ENCODE results near the gene TREML4. TPM values are rescaled to one million over a fixed set of nuclear protein-coding genes. Genes with fewer than 3 reads are reported as not detected.
"Not testable (repeated sequence)": the region's sequence is repeated elsewhere in the genome, so short reads cannot be mapped to it uniquely, and the experiment has no call there.

TREML4 gene
- total RNA-seq (2014; rRNA removed; shearing (Covaris generic)) = 0.46 and 0.58 TPM in 2 replicates

GRCh38 chr6:41228096-41228495 is at the start of gene TREML4:
Gene TREML4 (plus strand): TSS chr6:41228349. CDS start chr6:41228428, 79 bp downstream.
- DNase-seq (ENCODE audit: low spot score) = no peak

GRCh38 chr6:41179163-41179562 is 49.0 kb upstream of the TREML4 start:
- no peak for DNase-seq (ENCODE audit: low spot score)

- no peak for DNase-seq (ENCODE audit: low spot score)
These were observed 46.6 kb upstream of the TREML4 start for GRCh38 chr6:41181566-41181965.

GRCh38 chr6:41182069-41183034 is 45.8 kb upstream of the TREML4 start:
- DNase-seq (ENCODE audit: low spot score) = peak; percentile 65

- DNase-seq (ENCODE audit: low spot score) = no peak
These were observed 43.4 kb upstream of the TREML4 start for GRCh38 chr6:41184761-41185160.

- no peak for DNase-seq (ENCODE audit: low spot score)
These were observed 42.1 kb upstream of the TREML4 start for GRCh38 chr6:41186031-41186562.

- no peak for DNase-seq (ENCODE audit: low spot score)
These were observed 39.9 kb upstream of the TREML4 start for GRCh38 chr6:41187924-41188886.

- DNase-seq (ENCODE audit: low spot score) = not testable (repeated sequence)
These were observed 39.1 kb upstream of the TREML4 start for GRCh38 chr6:41189046-41189445.

- DNase-seq (ENCODE audit: low spot score) = no peak
These were observed 38.2 kb upstream of the TREML4 start for GRCh38 chr6:41189967-41190366.

GRCh38 chr6:41190791-41191190 is 37.4 kb upstream of the TREML4 start:
- DNase-seq (ENCODE audit: low spot score) = no peak

GRCh38 chr6:41191569-41191968 is 36.6 kb upstream of the TREML4 start:
- DNase-seq (ENCODE audit: low spot score) = no peak

GRCh38 chr6:41193171-41193734 is 34.9 kb upstream of the TREML4 start:
- no peak for DNase-seq (ENCODE audit: low spot score)

GRCh38 chr6:41193884-41194283 is 34.3 kb upstream of the TREML4 start:
- no peak for DNase-seq (ENCODE audit: low spot score)

GRCh38 chr6:41194386-41194785 is 33.8 kb upstream of the TREML4 start:
- no peak for DNase-seq (ENCODE audit: low spot score)

GRCh38 chr6:41197234-41197633 is 30.9 kb upstream of the TREML4 start:
- no peak for DNase-seq (ENCODE audit: low spot score)

- DNase-seq (ENCODE audit: low spot score) = no peak
These were observed 28.4 kb upstream of the TREML4 start for GRCh38 chr6:41199552-41200246.

GRCh38 chr6:41200296-41200900 is 27.8 kb upstream of the TREML4 start:
- DNase-seq (ENCODE audit: low spot score) = peak; percentile 87

GRCh38 chr6:41200901-41201763 is 27.0 kb upstream of the TREML4 start, which contains the start of gene TREML2:
Gene TREML2 (minus strand): TSS chr6:41201149. CDS start chr6:41201008, 141 bp downstream.
- DNase-seq (ENCODE audit: low spot score) = no peak

GRCh38 chr6:41201764-41202173 is 26.4 kb upstream of the TREML4 start:
- DNase-seq (ENCODE audit: low spot score) = no peak
